G401.6 (cell line): ENCODE results near the gene NUTM2B.
"Not testable (repeated sequence)": the region's sequence is repeated elsewhere in the genome, so short reads cannot be mapped to it uniquely, and the experiment has no call there.

Source experiments
- FAIRE-seq: peaks from 2 replicates; lab custom pipeline; 2012; peaks lifted over from hg19 to GRCh38; lab: Jason Lieb, UNC

The NUTM2B gene

GRCh38 chr10:79748510-79748909 lies 45.5 kb downstream of the NUTM2B start:
- not testable (repeated sequence) for FAIRE-seq

- FAIRE-seq = not testable (repeated sequence)
Observed at GRCh38 chr10:79753601-79754000, 50.6 kb downstream of the NUTM2B start.

- not testable (repeated sequence) for FAIRE-seq
Observed at GRCh38 chr10:79758297-79758993, 55.4 kb downstream of the NUTM2B start.
